HG02642 (cell line): Measurements from ENCODE around the gene ZNF185.

Experiments used
- ATAC-seq: cut with Tn5 transposase; IDR thresholded peaks from one replicate; pipeline ENCODE4 v1.9.1; 2021; ENCODE audit warnings: mild to moderate bottlenecking; ENCODE audit not compliant: unreplicated experiment, poor library complexity

Gene ZNF185

DNA sequence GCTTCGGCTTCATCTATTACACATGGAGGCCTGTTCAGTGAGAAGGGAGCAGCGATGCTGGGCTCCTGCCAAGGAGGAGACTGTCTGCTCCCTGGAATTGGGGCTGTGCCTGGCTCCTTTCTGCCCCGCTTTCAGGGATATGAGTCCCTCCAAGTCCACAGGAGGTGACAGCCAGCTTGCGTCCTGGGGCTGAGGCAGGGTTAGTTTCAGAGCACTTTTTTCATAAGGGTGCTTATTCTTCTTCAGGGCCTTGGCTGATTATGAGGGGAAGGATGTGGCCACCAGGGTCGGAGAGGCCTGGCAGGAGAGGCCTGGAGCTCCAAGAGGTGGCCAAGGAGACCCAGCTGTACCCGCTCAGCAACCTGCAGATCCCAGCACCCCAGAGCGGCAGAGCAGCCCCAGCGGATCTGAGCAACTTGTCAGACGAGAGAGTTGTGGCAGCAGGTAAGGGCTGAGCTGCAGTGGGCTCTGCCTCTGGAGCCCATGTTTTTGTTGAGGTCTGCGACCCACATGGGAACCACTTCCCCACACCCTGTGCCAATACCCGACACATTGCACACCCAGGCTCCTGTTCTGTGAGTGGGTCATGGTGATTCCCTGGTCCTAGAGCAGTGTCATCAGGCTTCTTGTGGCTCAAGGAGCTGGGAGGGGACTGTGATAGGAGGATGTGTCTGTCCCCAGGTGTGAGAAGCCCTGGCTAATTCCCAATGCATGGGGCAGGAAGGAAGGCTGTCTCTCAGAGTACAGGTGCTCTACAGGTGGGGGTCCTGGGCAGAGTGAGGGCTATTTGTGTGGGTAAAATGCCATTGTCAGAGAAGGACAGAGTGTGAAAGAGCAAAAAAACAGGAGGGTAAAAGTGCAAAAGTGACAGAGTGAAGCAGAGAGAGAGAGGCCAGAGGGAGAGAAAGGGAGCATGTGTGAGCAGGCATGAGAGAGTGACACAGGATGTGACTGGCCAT is 47.4 kb downstream of the ZNF185 start:
- no peak for ATAC-seq

DNA sequence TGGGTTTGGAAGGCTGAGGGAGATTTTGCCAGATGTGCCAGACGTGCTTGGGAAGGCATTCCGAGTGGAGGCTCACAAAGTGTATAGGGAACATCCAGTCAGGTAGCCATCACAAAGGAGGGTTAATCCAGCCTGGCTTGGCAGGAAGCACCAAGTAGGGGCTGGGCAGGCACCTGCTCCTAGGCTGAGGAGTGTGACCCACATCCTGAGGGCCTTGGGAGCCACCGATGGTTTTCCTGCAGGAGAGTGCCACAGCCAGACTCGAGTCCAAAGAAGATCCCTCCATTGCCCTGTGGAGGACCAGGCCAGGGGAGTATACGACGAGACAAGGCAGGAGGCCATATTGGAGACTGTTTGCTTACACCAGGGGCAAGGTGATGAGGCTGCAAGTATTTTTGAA is 48.8 kb downstream of the ZNF185 start:
- no peak for ATAC-seq
